Neural cell (in vitro differentiated cells): Measurements from ENCODE around the gene POLR3K. TPM values are rescaled to one million over a fixed set of nuclear protein-coding genes. Genes with fewer than 3 reads are reported as not detected.

Source experiments
- H2AFZ ChIP-seq: fragments of 200-600, 300-800 bp; sonication (generic), shearing (Covaris generic); 2 replicates; pipeline ENCODE4 v1.6.0; 2014; ENCODE audit warnings: low read depth, mild to moderate bottlenecking, antibody characterized with exemption, low read length, moderate library complexity
- H3F3A ChIP-seq: fragments of 200-600 bp; shearing (Covaris generic); 2 replicates; pipeline ENCODE4 v1.6.1; 2016; ENCODE audit warnings: mild to moderate bottlenecking, moderate library complexity, mixed read lengths, antibody characterized with exemption, low read length; ENCODE audit not compliant: insufficient read depth, poor library complexity, severe bottlenecking
- H3K27ac ChIP-seq: fragments of 200-600, 300-800 bp; sonication (generic), shearing (Covaris generic); 2 replicates; pipeline ENCODE4 v1.5.1; 2014; ENCODE audit warnings: mild to moderate bottlenecking, low read length, moderate library complexity
- H3K27me3 ChIP-seq: fragments of 300-800, 200-600 bp; sonication (generic), shearing (Covaris generic); 2 replicates; pipeline ENCODE4 v1.6.0; 2014; ENCODE audit warnings: mild to moderate bottlenecking, low read depth, low read length, moderate library complexity; ENCODE audit not compliant: insufficient read depth
- H3K36me3 ChIP-seq: fragments of 300-800, 200-600 bp; sonication (generic), shearing (Covaris generic); 2 replicates; pipeline ENCODE4 v1.5.1; 2014; ENCODE audit warnings: mild to moderate bottlenecking, antibody characterized with exemption, low read length, moderate library complexity; ENCODE audit not compliant: insufficient read depth
- H3K4me2 ChIP-seq: fragments of 300-800, 200-600 bp; sonication (generic), shearing (Covaris generic); 2 replicates; pipeline ENCODE4 v1.6.0; 2014; ENCODE audit warnings: mild to moderate bottlenecking, low read length
- H3K4me3 ChIP-seq: fragments of 300-800, 200-600 bp; sonication (generic), shearing (Covaris generic); 2 replicates; pipeline ENCODE4 v1.5.1; 2014; ENCODE audit warnings: mild to moderate bottlenecking, low read length, moderate library complexity
- H3K79me2 ChIP-seq: fragments of 200-600 bp; shearing (Covaris generic); replicated peaks from 2 replicates; pipeline ENCODE4 v1.6.0; 2014; ENCODE audit warnings: mild to moderate bottlenecking, low read length, moderate library complexity; ENCODE audit not compliant: insufficient read depth
- H3K9ac ChIP-seq: fragments of 300-800, 200-600 bp; sonication (generic), shearing (Covaris generic); 2 replicates; pipeline ENCODE4 v1.6.1; 2016; ENCODE audit warnings: mild to moderate bottlenecking, low read length, mixed read lengths
- H3K9me2 ChIP-seq: fragments of 200-600 bp; shearing (Covaris generic); 2 replicates; pipeline ENCODE4 v1.6.1; 2016; ENCODE audit warnings: mild to moderate bottlenecking, low read length, mixed read lengths; ENCODE audit not compliant: insufficient read depth
- H3K9me3 ChIP-seq: fragments of 200-600, 300-800 bp; sonication (generic), shearing (Covaris generic); 2 replicates; pipeline ENCODE4 v1.6.1; 2016; ENCODE audit warnings: mild to moderate bottlenecking, mixed run types, low read length, moderate library complexity, mixed read lengths
- H4K20me1 ChIP-seq: fragments of 200-600 bp; shearing (Covaris generic); 2 replicates; pipeline ENCODE4 v1.6.1; 2016; ENCODE audit warnings: mild to moderate bottlenecking, mixed run types; ENCODE audit not compliant: insufficient read depth
- CTCF ChIP-seq: fragments of 450-650 bp; IDR thresholded peaks from 2 replicates; pipeline ENCODE4 v1.5.1; 2014; ENCODE audit warnings: antibody characterized with exemption, mild to moderate bottlenecking, moderate library complexity; ENCODE audit not compliant: poor library complexity, severe bottlenecking
- EP300 ChIP-seq: fragments of 450-650 bp; conservative IDR thresholded peaks from 2 replicates; pipeline ENCODE4 v1.6.1; 2014; ENCODE audit warnings: antibody characterized with exemption, mild to moderate bottlenecking, moderate library complexity; ENCODE audit not compliant: poor library complexity, severe bottlenecking
- EZH2 ChIP-seq: fragments of 200-600, 300-800 bp; shearing (Covaris generic), sonication (generic); IDR thresholded peaks from 2 replicates; pipeline ENCODE4 v1.6.1; 2014; ENCODE audit warnings: antibody characterized with exemption, low read length, borderline replicate concordance, mild to moderate bottlenecking; ENCODE audit not compliant: insufficient read depth, poor library complexity, severe bottlenecking
- MXI1 ChIP-seq: fragments of 450-650 bp; conservative IDR thresholded peaks from 2 replicates; pipeline ENCODE4 v1.6.1; 2014; ENCODE audit warnings: antibody characterized with exemption, mild to moderate bottlenecking; ENCODE audit not compliant: poor library complexity, severe bottlenecking
- POLR2AphosphoS5 ChIP-seq: IDR thresholded peaks from 2 replicates; pipeline ENCODE4 v1.6.1; 2012
- RAD21 ChIP-seq: fragments of 450-650 bp; conservative IDR thresholded peaks from 2 replicates; pipeline ENCODE4 v1.6.1; 2014; ENCODE audit warnings: antibody characterized with exemption, mild to moderate bottlenecking, moderate library complexity
- REST ChIP-seq: IDR thresholded peaks from 2 replicates; pipeline ENCODE4 v1.6.1; 2012; ENCODE audit warnings: borderline replicate concordance
- SMC3 ChIP-seq: fragments of 450-650 bp; conservative IDR thresholded peaks from 2 replicates; pipeline ENCODE4 v1.6.1; 2014; ENCODE audit warnings: antibody characterized with exemption, mild to moderate bottlenecking, moderate library complexity; ENCODE audit not compliant: poor library complexity
- TAF1 ChIP-seq: IDR thresholded peaks from 2 replicates; pipeline ENCODE4 v1.6.1; 2012; ENCODE audit warnings: low read depth
- polyA plus RNA-seq: library from polyadenylated mRNA; depleted of rRNA; stranded (reverse); fragments of >200 nt; gene quantifications from 2 replicates; pipeline ENCODE4 v1.2.3, GENCODE V29; 2014

POLR3K gene
- polyA plus RNA-seq, 1 donor from 2014 or later = 7.1 TPM

- Histone ChIP-seq H4K20me1 (no peaks in the 10 kb centered on the region), H2AFZ (no peak overlapping the region), H3K36me3 (no peaks in the 10 kb centered on the region), H3K4me3 (no peak overlapping the region), H3K27me3 (no peaks in the 10 kb centered on the region), H3K9me2 (no peaks in the 10 kb centered on the region), H3K9ac (no peak overlapping the region), H3K79me2 (no peaks in the 10 kb centered on the region), H3K4me2 (no peak overlapping the region), H3F3A (no peaks in the 10 kb centered on the region), H3K9me3 (no peaks in the 10 kb centered on the region), H3K27ac (no peak overlapping the region)
- no peak for TF ChIP-seq POLR2AphosphoS5
- no peak for TF ChIP-seq EP300
- TF ChIP-seq MXI1 = no peak
- TF ChIP-seq RAD21 = no peak
- no peak for TF ChIP-seq TAF1
- no peak for TF ChIP-seq EZH2
- no peak for TF ChIP-seq CTCF
- TF ChIP-seq REST = no peak
- no peak for TF ChIP-seq SMC3
Observed at GRCh38 chr16:35678-36305, 17.6 kb downstream of the POLR3K start.

GRCh38 chr16:35011-35677 is 18.3 kb downstream of the POLR3K start:
- Histone ChIP-seq H4K20me1 (no peaks in the 10 kb centered on the region), H3K9ac (no peak overlapping the region), H3K27me3 (no peaks in the 10 kb centered on the region), H3K4me2 (no peak overlapping the region), H3K27ac (no peak overlapping the region), H3K36me3 (no peaks in the 10 kb centered on the region), H3K4me3 (no peak overlapping the region), H3K9me2 (no peaks in the 10 kb centered on the region), H2AFZ (no peak overlapping the region), H3K9me3 (no peaks in the 10 kb centered on the region), H3F3A (no peaks in the 10 kb centered on the region), H3K79me2 (no peaks in the 10 kb centered on the region)
- TF ChIP-seq CTCF (no peak), EP300 (no peak), REST (no peak), TAF1 (no peak)
